HG03095 (cell line): Measurements from ENCODE around the gene C11orf16.
A peak's percentile ranks its signal among the peaks of the same experiment; 100 is the strongest.
"Not testable (repeated sequence)": the region's sequence is repeated elsewhere in the genome, so short reads cannot be mapped to it uniquely, and the experiment has no call there.

ENCODE experiments used
- ATAC-seq: cut with Tn5 transposase; IDR thresholded peaks from one replicate; pipeline ENCODE4 v1.9.1; 2021; ENCODE audit warnings: moderate library complexity; ENCODE audit not compliant: unreplicated experiment

Gene C11orf16

GRCh38 chr11:8937159-8937558, 4.4 kb upstream of the C11orf16 start:
- no peak for ATAC-seq

GRCh38 chr11:8935789-8936188, 3.0 kb upstream of the C11orf16 start:
- not testable (repeated sequence) for ATAC-seq

GRCh38 chr11:8934742-8935488, 2.2 kb upstream of the C11orf16 start:
- no peak for ATAC-seq

- no peak for ATAC-seq
Measured at GRCh38 chr11:8933931-8934330, 1.2 kb upstream of the C11orf16 start.

GRCh38 chr11:8930456-8931175, 2.1 kb downstream of the C11orf16 start:
- no peak for ATAC-seq

DNA sequence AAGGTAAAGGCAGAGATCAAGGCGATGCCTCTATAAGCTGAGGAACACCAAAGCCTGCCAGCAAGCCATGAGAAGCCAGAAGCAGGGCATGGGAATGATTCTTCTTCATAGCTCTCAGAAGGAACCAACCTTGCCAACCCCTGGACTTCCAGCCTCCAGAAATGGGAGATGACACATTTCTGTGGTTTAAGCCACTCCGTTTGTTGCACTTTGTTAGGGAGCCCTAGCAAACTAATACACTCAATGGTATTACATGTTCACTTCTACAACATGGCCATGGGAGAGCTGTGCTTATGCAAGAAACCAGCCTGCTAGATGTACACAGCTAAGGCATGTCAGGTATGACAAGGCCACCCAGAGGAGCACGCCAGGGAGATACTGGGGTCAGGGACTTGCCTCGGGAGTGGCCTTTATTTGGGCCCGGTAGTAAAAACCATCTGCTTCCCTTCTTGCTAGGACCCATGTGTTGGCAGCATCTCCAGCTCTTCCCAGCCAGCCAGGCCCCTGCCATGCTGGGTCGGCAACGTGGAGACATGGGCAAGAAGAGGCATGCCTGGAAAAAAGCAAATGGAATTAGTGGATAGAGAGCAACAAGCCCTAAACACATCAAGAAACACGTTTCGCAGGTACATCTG, 3.6 kb downstream of the C11orf16 start:
- ATAC-seq: no peak

GRCh38 chr11:8928205-8928604, 4.5 kb downstream of the C11orf16 start:
- ATAC-seq: no peak

GRCh38 chr11:8927233-8927632, 5.5 kb downstream of the C11orf16 start:
- ATAC-seq: no peak

DNA sequence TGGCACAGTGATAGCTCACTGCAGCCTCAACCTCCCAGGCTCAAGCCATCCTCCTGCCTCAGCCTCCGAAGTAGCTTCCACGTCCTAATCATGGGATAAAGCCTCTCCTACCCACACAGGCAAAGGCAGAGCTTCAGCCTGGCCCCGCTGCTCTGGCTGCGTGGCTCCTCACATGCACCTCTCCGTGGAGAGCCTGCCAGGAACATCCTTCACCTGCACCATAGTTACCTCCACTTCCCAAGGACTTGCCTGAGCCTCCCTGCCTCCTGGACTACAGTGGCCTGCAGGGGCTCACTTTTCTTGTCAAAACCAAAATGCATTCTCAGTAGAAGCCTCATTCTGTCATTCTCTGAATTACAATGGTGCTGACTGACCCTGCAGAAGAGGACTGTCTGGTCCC, 6.5 kb downstream of the C11orf16 start:
- no peak for ATAC-seq

- ATAC-seq: no peak
Measured at GRCh38 chr11:8925711-8926110, 7.0 kb downstream of the C11orf16 start.

GRCh38 chr11:8922691-8923090, 10.1 kb downstream of the C11orf16 start:
- no peak for ATAC-seq

DNA sequence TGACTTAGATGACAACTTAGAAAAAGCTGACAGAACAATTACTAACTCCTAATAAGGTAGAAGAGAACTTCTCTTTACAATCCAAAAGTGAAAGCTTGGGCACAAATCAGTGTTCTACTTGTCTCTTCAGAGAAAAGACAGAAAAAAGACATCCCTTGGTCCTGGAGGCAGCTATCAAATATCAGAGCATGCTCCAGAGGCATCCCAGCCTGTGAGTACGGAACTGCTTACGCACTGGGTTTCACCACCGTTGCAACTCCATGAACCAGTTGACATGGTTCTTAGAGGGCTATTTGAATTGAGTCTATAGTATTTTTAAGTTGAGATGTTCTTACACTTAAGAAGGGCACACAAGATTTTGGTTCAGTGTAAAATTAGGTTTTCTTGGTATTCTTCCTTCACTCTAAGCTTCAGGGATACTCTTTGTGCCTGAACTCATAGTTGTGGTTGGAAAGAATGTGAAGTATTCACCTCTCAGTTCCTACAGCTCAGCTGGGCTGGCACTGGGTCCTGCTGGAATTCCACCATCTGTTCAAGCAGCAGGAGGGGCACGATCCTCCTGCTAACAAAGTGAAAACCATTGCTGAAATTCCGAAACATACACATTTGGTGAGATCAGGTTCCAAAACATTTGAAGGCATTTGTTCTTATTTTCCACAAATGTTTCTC, 15.5 kb downstream of the C11orf16 start:
- ATAC-seq: no peak

GRCh38 chr11:8914661-8915018, 18.1 kb downstream of the C11orf16 start:
- no peak for ATAC-seq

- ATAC-seq: no peak
Measured at GRCh38 chr11:8913961-8914660, 18.6 kb downstream of the C11orf16 start.

- ATAC-seq: peak; percentile 60
Measured at GRCh38 chr11:8911029-8911823, 21.5 kb downstream of the C11orf16 start, which contains the start of gene AKIP1. AKIP1 (plus strand) TSS chr11:8911189; CDS start chr11:8911450, 261 bp downstream.

DNA sequence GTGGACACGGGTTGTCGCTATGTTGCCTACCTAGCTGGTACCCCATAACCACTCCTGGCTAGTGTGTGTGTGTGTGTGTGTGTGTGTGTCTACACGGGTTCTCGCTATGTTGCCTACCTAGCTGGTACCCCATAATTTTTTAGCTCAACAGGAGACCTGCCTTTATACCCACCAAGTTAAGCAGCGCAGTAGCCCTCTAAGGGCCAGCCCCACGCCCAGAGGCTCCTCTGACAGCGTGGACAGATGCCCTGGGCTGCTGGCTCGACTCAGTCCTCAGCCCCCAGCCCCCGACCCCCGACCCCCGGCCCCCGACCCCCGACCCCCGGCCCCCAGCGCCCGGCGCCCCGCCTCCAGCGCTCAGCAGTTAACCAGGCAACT, 22.1 kb downstream of the C11orf16 start:
- peak; percentile 2 for ATAC-seq

DNA sequence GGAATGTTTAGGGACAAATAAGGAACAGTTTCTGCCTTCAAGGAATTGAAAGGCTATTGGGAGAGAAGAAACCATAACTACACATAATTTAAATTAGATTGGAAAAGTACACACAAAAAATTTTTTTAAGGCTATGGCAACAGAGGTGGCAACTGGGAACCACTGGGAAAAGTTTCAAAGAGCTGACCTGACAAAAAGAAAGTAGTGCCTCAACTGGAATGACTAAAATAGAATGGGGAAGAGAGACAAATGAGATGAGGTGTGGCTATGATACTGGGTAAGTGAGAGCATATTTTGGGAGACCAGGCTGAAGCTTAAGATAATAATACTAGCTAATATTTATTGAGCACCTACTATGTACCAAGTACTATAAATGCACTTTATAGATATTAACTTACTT, 24.6 kb downstream of the C11orf16 start:
- ATAC-seq: no peak

DNA sequence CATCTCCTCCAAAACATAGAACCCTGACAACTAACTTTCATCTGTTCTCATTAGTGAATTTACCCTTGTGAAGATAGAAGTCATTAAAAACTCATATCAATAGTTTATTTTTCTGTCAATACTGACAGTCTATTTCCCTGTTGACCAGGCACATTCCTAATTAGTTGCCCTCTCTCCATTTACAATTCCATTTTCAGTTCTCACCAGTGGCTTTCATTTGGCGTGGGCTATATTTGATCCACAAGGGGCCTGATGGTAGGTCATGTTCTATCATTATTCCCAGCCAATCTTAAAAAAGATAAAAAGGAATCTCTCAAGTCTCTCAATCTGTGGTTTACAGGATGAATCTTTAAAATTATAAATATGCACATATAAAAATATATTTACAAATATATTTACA, 25.6 kb downstream of the C11orf16 start:
- no peak for ATAC-seq

DNA sequence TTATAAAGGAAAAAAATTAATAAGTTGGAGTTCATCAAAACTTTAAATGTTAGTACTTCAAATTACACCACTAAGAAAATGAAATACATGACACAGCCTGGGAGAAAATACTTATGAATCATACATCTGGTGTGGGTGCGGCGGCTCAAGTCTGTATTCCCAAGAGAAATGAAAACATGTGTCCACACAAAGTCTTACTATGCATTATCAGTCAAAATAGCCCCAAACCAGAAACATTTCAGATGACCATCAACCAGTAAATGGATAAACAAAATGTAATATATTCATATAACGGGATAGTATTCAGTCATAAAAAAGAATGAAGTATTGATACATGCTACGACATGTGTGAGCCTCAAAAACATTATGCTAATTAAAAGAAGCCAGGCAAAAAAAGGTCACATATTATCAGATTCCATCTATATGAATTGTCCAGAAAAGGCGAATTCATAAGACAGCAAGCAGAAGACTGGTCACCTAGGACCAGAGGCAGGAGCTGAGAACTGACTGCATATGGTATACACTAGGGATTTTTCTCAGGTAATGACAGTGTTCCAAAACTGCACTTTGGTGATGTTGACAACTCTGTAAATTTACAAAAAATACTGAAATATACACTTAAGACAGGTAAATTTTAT, 27.1 kb downstream of the C11orf16 start:
- ATAC-seq: no peak
